GM12864 (cell line): ENCODE data around the gene GRIN2A.

Source experiments
- DNase-seq: peaks from one replicate; pipeline ENCODE4 v3.0.0-alpha.2; 2011; ENCODE audit warnings: low read depth
- H3K4me3 ChIP-seq: 2 replicates; pipeline ENCODE4 v1.5.1; 2011; ENCODE audit warnings: mild to moderate bottlenecking, low read depth, low read length, control low read depth
- TF ChIP-seq, protein P1 (sequence below): IDR thresholded peaks from 2 replicates; pipeline ENCODE4 v1.5.1; 2011; ENCODE audit warnings: low read depth, mild to moderate bottlenecking, moderate library complexity, low read length, control low read depth, inconsistent platforms; ENCODE audit errors: missing control alignments

Gene GRIN2A

DNA sequence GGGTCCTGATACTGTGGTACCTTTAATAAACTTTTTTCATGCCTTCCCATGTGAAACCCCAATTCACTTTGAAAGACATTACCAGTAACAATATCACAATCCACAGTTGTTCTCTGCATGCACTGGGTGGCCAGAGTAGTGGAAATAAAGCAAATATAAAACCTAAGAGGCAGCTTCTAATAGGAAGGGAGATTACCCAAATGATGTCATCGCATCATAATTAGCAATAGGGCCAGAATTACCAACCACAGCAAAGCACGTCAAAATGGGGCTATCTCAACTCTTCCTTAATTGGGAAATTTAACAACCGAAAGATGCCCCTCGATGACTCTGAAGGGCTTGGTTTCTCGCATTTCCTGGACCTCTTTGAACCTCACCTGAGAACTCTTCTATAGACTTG, 224.8 kb downstream of the GRIN2A start:
- no peak for DNase-seq
- TF ChIP-seq, protein P1, sequence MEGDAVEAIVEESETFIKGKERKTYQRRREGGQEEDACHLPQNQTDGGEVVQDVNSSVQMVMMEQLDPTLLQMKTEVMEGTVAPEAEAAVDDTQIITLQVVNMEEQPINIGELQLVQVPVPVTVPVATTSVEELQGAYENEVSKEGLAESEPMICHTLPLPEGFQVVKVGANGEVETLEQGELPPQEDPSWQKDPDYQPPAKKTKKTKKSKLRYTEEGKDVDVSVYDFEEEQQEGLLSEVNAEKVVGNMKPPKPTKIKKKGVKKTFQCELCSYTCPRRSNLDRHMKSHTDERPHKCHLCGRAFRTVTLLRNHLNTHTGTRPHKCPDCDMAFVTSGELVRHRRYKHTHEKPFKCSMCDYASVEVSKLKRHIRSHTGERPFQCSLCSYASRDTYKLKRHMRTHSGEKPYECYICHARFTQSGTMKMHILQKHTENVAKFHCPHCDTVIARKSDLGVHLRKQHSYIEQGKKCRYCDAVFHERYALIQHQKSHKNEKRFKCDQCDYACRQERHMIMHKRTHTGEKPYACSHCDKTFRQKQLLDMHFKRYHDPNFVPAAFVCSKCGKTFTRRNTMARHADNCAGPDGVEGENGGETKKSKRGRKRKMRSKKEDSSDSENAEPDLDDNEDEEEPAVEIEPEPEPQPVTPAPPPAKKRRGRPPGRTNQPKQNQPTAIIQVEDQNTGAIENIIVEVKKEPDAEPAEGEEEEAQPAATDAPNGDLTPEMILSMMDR, result no peak
- H3K4me3 ChIP-seq, result no peak overlapping the region

DNA sequence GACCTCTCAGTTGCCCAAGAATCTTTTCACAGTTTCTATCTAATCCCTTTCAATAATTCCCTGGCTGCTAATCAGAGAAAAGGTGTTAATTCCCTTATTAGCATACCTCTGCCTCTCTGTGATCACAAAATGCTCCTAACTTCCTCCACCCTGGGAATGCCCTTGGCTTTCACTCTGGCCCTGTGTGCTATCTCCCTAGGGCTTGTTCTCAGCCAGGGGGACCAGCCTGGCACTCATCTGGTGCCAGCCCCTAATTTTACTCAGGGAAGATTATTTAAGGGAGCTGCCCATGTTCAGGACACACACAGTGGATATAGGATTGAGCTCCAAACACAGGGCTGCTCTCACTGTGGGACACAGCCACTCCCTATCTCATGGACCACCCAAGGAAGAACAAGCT, 225.2 kb downstream of the GRIN2A start:
- TF ChIP-seq, protein P1, result no peak
- H3K4me3 ChIP-seq, result no peak overlapping the region
- DNase-seq, result no peak

DNA sequence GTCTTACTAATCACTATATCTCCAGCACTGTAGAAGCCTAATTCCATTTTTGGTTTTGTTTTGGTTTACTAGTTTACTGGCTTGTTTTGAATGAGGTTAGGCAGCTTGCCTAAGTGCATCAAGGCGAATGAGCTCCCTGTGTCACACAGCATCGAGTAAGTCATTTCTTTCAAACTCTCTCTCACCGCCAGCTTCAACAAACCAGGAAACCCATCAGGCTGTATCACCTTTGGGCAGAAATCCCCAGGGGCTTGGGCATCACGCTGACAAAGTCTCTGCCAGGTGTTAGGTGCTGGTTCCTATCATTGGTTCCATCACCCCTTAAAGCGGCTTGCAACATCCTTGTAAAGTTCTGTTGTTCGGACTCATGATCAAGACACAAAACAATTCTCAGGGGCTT, 226.6 kb downstream of the GRIN2A start:
- TF ChIP-seq, protein P1, result no peak
- H3K4me3 ChIP-seq, result no peak overlapping the region
- DNase-seq, result no peak

DNA sequence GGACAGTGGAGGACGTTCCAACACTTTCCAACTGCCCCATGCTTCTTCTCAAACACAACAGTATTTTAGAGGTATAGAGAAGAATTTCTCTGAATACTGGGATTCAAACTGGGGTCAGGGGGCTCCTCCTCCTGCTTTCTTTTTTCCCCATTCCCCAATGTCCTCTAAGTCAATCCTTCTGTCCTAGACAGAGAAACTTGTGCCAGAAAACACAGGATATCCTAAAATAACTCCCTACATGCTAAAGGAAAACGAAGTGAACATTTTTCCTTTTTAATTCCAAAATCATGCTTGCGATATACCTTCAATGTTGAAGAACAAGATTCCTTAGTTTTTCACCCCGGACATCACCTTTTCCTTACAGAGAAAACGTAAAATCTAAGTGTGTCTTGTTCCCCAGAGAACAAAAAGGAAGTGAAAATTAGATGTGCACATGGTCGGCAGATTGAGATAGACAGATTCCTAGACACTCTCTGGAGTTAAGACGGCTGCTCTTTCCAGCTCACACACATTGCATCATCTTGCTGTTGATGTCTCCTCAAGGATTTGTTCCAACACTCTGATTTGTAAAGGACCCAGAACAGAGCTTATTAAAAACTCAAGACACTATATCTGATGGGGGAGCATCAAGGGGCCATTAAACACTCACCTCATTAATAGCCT, 228.2 kb downstream of the GRIN2A start:
- DNase-seq, result no peak
- no peak overlapping the region for H3K4me3 ChIP-seq
- TF ChIP-seq, protein P1, result no peak

DNA sequence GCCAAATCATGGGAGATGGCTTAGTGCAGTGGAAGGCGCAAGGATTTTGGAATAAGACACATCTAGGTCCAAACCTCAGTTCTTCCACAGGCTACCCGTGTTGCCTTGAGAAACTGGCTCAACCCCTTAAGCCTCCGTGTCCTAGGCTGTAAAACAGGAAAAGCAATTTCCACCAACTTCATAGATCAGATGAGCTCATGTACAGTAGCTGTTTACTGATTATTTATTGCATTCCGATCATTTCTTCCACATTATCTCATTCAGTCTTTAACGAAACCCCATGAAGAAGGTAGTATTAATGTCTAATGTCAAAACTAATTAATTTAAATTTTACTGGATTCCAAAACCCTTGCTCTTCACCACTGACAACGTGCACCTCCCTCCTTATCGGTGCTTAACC, 231.6 kb downstream of the GRIN2A start:
- H3K4me3 ChIP-seq, result no peak overlapping the region
- TF ChIP-seq, protein P1, result no peak
- DNase-seq, result no peak

DNA sequence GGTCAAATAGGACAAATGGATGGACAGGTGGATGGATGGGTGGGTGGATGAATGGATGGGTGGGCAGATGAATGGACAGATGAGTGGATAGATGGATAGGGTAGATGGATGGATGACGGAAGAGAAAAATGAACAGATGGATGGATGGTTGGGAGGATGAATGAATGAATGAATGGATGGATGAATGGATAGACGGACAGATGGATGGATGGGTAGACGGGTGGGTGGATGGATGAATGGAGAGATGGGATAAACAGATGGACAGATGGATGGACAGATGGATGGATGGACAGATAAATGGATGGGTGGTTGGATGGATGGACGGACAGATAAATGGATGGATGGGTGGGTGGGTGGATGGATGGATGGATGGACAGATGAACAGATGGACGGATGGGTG, 232.8 kb downstream of the GRIN2A start:
- H3K4me3 ChIP-seq, result no peak overlapping the region
- no peak for DNase-seq
- TF ChIP-seq, protein P1, result no peak

DNA sequence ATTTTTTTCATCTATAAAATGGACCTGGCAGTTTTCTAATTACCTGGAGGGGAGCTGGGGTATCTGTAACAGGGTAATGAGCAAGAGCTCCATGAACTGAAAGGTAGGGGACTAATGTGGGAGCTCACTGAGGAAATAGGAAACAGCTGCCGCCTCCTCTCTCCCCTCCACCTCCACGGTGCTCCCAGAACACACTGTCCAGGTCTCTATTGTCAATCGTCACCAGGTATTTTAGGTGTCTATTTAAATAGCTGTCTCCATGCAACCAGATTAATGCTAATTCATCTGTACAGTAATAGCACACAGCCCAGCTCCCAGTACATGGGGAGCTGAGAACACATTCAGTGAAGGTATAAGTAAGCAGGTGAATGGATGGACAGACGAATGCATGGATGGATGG, 233.3 kb downstream of the GRIN2A start:
- TF ChIP-seq, protein P1, result no peak
- H3K4me3 ChIP-seq, result no peak overlapping the region

More for the DNA sequence above, 233.3 kb downstream of the GRIN2A start:
- no peak for DNase-seq
